ENCODE results near the gene LRRC8B. TPM values are rescaled to one million over a fixed set of nuclear protein-coding genes. Genes with fewer than 3 reads are reported as not detected.
A peak's percentile ranks its signal among the peaks of the same experiment; 100 is the strongest.

The LRRC8B gene
- total and polyA plus RNA-seq, 9 of the 15 experiments (the other 6 are each of a cell fraction or from before 2014, with no cell fraction given): 4.3 to 43.7 (median 14.4) TPM

DNA sequence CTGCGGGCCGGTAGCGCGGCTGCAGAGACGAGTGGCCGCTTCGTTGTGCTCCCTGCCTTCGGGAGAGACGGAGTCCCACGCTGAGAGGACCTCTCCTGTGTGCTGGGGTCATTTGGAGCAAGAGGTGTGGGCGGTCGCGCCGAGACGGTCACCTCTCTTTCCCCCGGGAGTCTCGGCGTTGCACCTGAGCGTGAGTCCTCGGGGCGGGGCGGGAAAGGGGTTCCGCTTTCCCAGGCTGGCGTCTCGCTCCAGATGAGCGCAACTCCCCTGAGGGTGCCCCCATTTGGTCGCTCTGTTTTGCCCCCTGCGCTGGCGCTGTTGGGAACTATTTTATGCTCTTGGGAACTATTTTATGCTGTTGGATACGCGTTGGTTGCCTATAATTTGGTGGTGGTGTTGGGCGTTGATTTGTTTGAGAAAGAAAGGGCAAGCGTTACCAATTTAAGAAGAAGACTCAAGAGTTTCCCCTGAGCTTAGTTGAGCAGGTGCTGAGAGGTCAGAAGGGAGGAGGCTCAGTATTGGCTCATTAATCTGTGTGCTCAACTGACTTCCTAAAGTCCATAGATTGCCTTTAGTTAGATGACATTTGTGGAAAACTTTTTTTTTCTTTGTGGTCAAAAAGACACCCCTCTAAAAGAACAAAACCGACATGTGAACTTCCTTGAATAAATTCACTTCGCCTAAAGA is 683 bp downstream of the LRRC8B start (continued):
- TF ChIP-seq CEBPG (CRISPR knock-in tag; IDR thresholded peaks at IDR 0.05): peak; percentile 5; the same call in 1 of the 2 replicates
- no peak for TF ChIP-seq CEBPG (tag; conservative IDR thresholded peaks at IDR 0.05 in 1 of 2, IDR thresholded peaks at IDR 0.05 in 1 of 2)
- TF ChIP-seq HDAC2 (IDR thresholded peaks at IDR 0.05): 0 out of 2 replicates have a peak, but pooled peaks have one; percentile 44
- TF ChIP-seq, protein P1, sequence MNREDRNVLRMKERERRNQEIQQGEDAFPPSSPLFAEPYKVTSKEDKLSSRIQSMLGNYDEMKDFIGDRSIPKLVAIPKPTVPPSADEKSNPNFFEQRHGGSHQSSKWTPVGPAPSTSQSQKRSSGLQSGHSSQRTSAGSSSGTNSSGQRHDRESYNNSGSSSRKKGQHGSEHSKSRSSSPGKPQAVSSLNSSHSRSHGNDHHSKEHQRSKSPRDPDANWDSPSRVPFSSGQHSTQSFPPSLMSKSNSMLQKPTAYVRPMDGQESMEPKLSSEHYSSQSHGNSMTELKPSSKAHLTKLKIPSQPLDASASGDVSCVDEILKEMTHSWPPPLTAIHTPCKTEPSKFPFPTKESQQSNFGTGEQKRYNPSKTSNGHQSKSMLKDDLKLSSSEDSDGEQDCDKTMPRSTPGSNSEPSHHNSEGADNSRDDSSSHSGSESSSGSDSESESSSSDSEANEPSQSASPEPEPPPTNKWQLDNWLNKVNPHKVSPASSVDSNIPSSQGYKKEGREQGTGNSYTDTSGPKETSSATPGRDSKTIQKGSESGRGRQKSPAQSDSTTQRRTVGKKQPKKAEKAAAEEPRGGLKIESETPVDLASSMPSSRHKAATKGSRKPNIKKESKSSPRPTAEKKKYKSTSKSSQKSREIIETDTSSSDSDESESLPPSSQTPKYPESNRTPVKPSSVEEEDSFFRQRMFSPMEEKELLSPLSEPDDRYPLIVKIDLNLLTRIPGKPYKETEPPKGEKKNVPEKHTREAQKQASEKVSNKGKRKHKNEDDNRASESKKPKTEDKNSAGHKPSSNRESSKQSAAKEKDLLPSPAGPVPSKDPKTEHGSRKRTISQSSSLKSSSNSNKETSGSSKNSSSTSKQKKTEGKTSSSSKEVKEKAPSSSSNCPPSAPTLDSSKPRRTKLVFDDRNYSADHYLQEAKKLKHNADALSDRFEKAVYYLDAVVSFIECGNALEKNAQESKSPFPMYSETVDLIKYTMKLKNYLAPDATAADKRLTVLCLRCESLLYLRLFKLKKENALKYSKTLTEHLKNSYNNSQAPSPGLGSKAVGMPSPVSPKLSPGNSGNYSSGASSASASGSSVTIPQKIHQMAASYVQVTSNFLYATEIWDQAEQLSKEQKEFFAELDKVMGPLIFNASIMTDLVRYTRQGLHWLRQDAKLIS (CRISPR knock-in tag; IDR thresholded peaks at IDR 0.05): peak; percentile 22; the same call in 1 of the 2 replicates
- no peak for TF ChIP-seq TEAD4 (IDR thresholded peaks at IDR 0.05; ENCODE audit: low read length)
- TF ChIP-seq TEAD4 (CRISPR knock-in tag; IDR thresholded peaks at IDR 0.05; ENCODE audit: borderline replicate concordance): 0 out of 2 replicates have a peak, but pooled peaks have one; percentile 4
- TF ChIP-seq PHF21A (IDR thresholded peaks at IDR 0.05; ENCODE audit: borderline replicate concordance, low read depth): peak; percentile 75; the same call in 1 of the 2 replicates
- TF ChIP-seq SPI1 (IDR thresholded peaks at IDR 0.05; ENCODE audit: borderline replicate concordance, low read depth, low read length): peak; percentile 86
- TF ChIP-seq, protein P2, sequence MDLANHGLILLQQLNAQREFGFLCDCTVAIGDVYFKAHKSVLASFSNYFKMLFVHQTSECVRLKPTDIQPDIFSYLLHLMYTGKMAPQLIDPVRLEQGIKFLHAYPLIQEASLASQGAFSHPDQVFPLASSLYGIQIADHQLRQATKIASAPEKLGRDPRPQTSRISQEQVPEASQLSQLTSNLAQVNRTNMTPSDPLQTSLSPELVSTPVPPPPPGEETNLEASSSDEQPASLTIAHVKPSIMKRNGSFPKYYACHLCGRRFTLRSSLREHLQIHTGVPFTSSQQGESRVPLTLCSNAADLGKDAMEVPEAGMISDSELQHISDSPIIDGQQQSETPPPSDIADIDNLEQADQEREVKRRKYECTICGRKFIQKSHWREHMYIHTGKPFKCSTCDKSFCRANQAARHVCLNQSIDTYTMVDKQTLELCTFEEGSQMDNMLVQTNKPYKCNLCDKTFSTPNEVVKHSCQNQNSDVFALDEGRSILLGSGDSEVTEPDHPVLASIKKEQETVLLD (IDR thresholded peaks at IDR 0.05): peak; percentile 56
- TF ChIP-seq BCOR (IDR thresholded peaks at IDR 0.05): peak; percentile 31; the same call in 1 of the 2 replicates
- peak; percentile 91 for TF ChIP-seq CHD1 (IDR thresholded peaks at IDR 0.05; ENCODE audit: low read length)
- 0 out of 2 replicates have a peak, but pooled peaks have one; percentile 12 for TF ChIP-seq MYNN (IDR thresholded peaks at IDR 0.05)
- no peak for TF ChIP-seq MYNN (CRISPR knock-in tag; IDR thresholded peaks at IDR 0.05)
- peak; percentile 54; the same call in 1 of the 2 replicates for TF ChIP-seq ETV1 (tag; conservative IDR thresholded peaks at IDR 0.05; ENCODE audit: low read depth)
- TF ChIP-seq, protein P3, sequence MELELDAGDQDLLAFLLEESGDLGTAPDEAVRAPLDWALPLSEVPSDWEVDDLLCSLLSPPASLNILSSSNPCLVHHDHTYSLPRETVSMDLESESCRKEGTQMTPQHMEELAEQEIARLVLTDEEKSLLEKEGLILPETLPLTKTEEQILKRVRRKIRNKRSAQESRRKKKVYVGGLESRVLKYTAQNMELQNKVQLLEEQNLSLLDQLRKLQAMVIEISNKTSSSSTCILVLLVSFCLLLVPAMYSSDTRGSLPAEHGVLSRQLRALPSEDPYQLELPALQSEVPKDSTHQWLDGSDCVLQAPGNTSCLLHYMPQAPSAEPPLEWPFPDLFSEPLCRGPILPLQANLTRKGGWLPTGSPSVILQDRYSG (tag; conservative IDR thresholded peaks at IDR 0.05; ENCODE audit: low read depth): no peak
- TF ChIP-seq XRCC3 (IDR thresholded peaks at IDR 0.05): no peak
- 0 out of 2 replicates have a peak, but pooled peaks have one; percentile 59 for TF ChIP-seq NBN (IDR thresholded peaks at IDR 0.05; ENCODE audit: low read depth)
- TF ChIP-seq MTA1 (IDR thresholded peaks at IDR 0.05; ENCODE audit: borderline replicate concordance): peak; percentile 27; the same call in 1 of the 2 replicates
- TF ChIP-seq DPF2 (IDR thresholded peaks at IDR 0.05): 0 out of 2 replicates have a peak, but pooled peaks have one; percentile 24
- TF ChIP-seq, protein P4, sequence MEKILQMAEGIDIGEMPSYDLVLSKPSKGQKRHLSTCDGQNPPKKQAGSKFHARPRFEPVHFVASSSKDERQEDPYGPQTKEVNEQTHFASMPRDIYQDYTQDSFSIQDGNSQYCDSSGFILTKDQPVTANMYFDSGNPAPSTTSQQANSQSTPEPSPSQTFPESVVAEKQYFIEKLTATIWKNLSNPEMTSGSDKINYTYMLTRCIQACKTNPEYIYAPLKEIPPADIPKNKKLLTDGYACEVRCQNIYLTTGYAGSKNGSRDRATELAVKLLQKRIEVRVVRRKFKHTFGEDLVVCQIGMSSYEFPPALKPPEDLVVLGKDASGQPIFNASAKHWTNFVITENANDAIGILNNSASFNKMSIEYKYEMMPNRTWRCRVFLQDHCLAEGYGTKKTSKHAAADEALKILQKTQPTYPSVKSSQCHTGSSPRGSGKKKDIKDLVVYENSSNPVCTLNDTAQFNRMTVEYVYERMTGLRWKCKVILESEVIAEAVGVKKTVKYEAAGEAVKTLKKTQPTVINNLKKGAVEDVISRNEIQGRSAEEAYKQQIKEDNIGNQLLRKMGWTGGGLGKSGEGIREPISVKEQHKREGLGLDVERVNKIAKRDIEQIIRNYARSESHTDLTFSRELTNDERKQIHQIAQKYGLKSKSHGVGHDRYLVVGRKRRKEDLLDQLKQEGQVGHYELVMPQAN (IDR thresholded peaks at IDR 0.05; ENCODE audit: borderline replicate concordance): peak; percentile 63; the same call in 1 of the 2 replicates
